Mesendoderm (in vitro differentiated cells): Measurements from ENCODE around the gene RPAP3.
"Not testable (repeated sequence)": the region's sequence is repeated elsewhere in the genome, so short reads cannot be mapped to it uniquely, and the experiment has no call there.

Experiments
- DNase-seq: peaks from one replicate; pipeline ENCODE4 v3.0.0; 2013
- H2AK5ac ChIP-seq: 2 replicates; pipeline ENCODE4 v1.6.1; 2013; ENCODE audit warnings: low read length, inconsistent platforms
- H2BK120ac ChIP-seq: 2 replicates; pipeline ENCODE4 v1.6.1; 2013; ENCODE audit warnings: low read depth, mild to moderate bottlenecking, low read length, moderate library complexity, mixed read lengths
- H2BK15ac ChIP-seq: replicated peaks from 2 replicates; pipeline ENCODE4 v1.6.1; 2013; ENCODE audit warnings: low read depth, mild to moderate bottlenecking, moderate library complexity
- H2BK5ac ChIP-seq: 2 replicates; pipeline ENCODE4 v1.6.1; 2013; ENCODE audit warnings: low read length, inconsistent platforms
- H3K18ac ChIP-seq: 2 replicates; pipeline ENCODE4 v1.6.1; 2013; ENCODE audit warnings: mild to moderate bottlenecking, low read length, mixed read lengths
- H3K23ac ChIP-seq: one replicate; pipeline ENCODE4 v1.6.1; 2013; ENCODE audit warnings: low read length
- H3K27ac ChIP-seq: 2 replicates; pipeline ENCODE4 v1.5.1; 2013; ENCODE audit warnings: low read depth, mild to moderate bottlenecking, inconsistent platforms, low read length, moderate library complexity
- H3K27me3 ChIP-seq: 2 replicates; pipeline ENCODE4 v1.6.1; 2013; ENCODE audit warnings: low read length, control low read depth, mild to moderate bottlenecking, inconsistent platforms; ENCODE audit not compliant: insufficient read depth, poor library complexity
- H3K36me3 ChIP-seq: 2 replicates; pipeline ENCODE4 v1.6.1; 2013; ENCODE audit warnings: low read length, inconsistent platforms; ENCODE audit not compliant: control insufficient read depth, insufficient read depth
- H3K4ac ChIP-seq: one replicate; pipeline ENCODE4 v1.6.1; 2013; ENCODE audit warnings: low read depth, mild to moderate bottlenecking, low read length, moderate library complexity
- H3K4me1 ChIP-seq: 2 replicates; pipeline ENCODE4 v1.6.1; 2013; ENCODE audit warnings: low read depth, low read length, inconsistent platforms; ENCODE audit not compliant: control insufficient read depth
- H3K4me2 ChIP-seq: 2 replicates; pipeline ENCODE4 v1.6.1; 2013; ENCODE audit warnings: low read length
- H3K4me3 ChIP-seq: 2 replicates; pipeline ENCODE4 v1.5.1; 2013; ENCODE audit warnings: mild to moderate bottlenecking, low read length
- H3K56ac ChIP-seq: one replicate; pipeline ENCODE4 v1.6.1; 2013; ENCODE audit warnings: low read length
- H3K79me1 ChIP-seq: 2 replicates; pipeline ENCODE4 v1.6.1; 2013; ENCODE audit warnings: low read length, inconsistent platforms
- H3K79me2 ChIP-seq: 2 replicates; pipeline ENCODE4 v1.6.1; 2013; ENCODE audit warnings: mild to moderate bottlenecking, low read length; ENCODE audit not compliant: control insufficient read depth, insufficient read depth
- H3K9ac ChIP-seq: 2 replicates; pipeline ENCODE4 v1.6.1; 2013; ENCODE audit warnings: low read length, inconsistent platforms
- H4K5ac ChIP-seq: one replicate; pipeline ENCODE4 v1.6.1; 2013; ENCODE audit warnings: low read length
- H4K8ac ChIP-seq: one replicate; pipeline ENCODE4 v1.6.1; 2013; ENCODE audit warnings: low read depth, mild to moderate bottlenecking, control low read depth, low read length, moderate library complexity
- WGBS: extraction: QIAGEN DNeasy Blood & Tissue Kit; methylation state at CpG from one replicate; pipeline ENCODE4 v1.1.7; 2013; ENCODE audit warnings: low lambda C conversion rate, missing lambda C conversion rate; ENCODE audit not compliant: insufficient coverage; ENCODE audit errors: extremely low coverage; 5-methylcytosine and 5-hydroxymethylcytosine counted together

The RPAP3 gene

GRCh38 chr12:47650469-47650868 is 55.4 kb downstream of the RPAP3 start:
- WGBS = no CpG with 5 or more reads among the region's 1 CpG
- no peak overlapping the region for H3K27ac ChIP-seq
- H2BK5ac ChIP-seq = no peak overlapping the region

DNA sequence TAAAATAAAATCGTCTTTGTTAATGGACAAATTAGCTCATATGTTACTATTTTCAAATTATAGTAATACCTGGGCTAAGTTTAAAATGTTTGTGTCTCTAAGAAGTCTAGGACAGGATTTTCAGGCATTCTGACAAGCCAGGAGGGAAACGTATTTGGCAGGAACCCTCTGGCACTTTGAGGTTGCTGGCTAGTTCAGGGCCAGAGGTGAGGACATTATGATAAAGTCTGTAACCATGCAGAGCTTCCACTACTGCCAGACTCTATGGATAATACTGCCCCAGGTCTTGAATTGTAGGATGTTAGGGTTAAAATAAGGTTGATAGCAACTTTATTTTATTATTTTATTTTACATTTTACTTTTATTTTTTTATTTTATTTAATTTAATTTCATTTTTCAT is 56.4 kb downstream of the RPAP3 start:
- Histone ChIP-seq H3K4me1 (no peaks in the 10 kb centered on the region), H3K4ac (no peak overlapping the region), H3K36me3 (no peaks in the 10 kb centered on the region), H3K4me3 (no peak overlapping the region), H2AK5ac (no peak overlapping the region), H3K4me2 (no peak overlapping the region), H3K56ac (no peak overlapping the region), H3K27me3 (no peaks in the 10 kb centered on the region), H3K27ac (no peak overlapping the region), H4K8ac (no peak overlapping the region), H3K79me1 (no peaks in the 10 kb centered on the region), H4K5ac (no peak overlapping the region), H2BK15ac (no peak overlapping the region), H2BK5ac (no peak overlapping the region), H3K23ac (no peak overlapping the region), H3K18ac (no peak overlapping the region), H2BK120ac (no peak overlapping the region), H3K79me2 (no peaks in the 10 kb centered on the region), H3K9ac (no peak overlapping the region)
- DNase-seq = no peak
- no CpG with 5 or more reads among the region's 2 CpGs for WGBS

More at GRCh38 chr12:47650469-47650868, 55.4 kb downstream of the RPAP3 start:
- no peak overlapping the region for H2BK15ac ChIP-seq
- no peak overlapping the region for H3K4ac ChIP-seq
- no peak overlapping the region for H3K9ac ChIP-seq
- no peaks in the 10 kb centered on the region for H3K4me1 ChIP-seq
- H3K18ac ChIP-seq = no peak overlapping the region
- no peak for DNase-seq
- H3K27me3 ChIP-seq = no peaks in the 10 kb centered on the region
- H3K23ac ChIP-seq = no peak overlapping the region
- H2BK120ac ChIP-seq = no peak overlapping the region
- H3K56ac ChIP-seq = no peak overlapping the region
- no peaks in the 10 kb centered on the region for H3K79me2 ChIP-seq
- H3K36me3 ChIP-seq = no peaks in the 10 kb centered on the region
- H4K5ac ChIP-seq = no peak overlapping the region
- no peak overlapping the region for H3K4me2 ChIP-seq
- H4K8ac ChIP-seq = no peak overlapping the region
- H3K79me1 ChIP-seq = no peaks in the 10 kb centered on the region
- no peak overlapping the region for H2AK5ac ChIP-seq
- H3K4me3 ChIP-seq = no peak overlapping the region

GRCh38 chr12:47648056-47648579 is 57.7 kb downstream of the RPAP3 start:
- Histone ChIP-seq H2BK5ac (no peak overlapping the region), H4K8ac (no peak overlapping the region), H3K4ac (no peak overlapping the region), H3K4me1 (no peaks in the 10 kb centered on the region), H3K27ac (no peak overlapping the region), H3K23ac (no peak overlapping the region), H3K9ac (no peak overlapping the region), H3K27me3 (no peaks in the 10 kb centered on the region), H3K36me3 (no peaks in the 10 kb centered on the region), H2AK5ac (no peak overlapping the region), H3K79me1 (no peaks in the 10 kb centered on the region), H3K4me3 (no peak overlapping the region), H2BK15ac (no peak overlapping the region), H3K18ac (no peak overlapping the region), H3K56ac (no peak overlapping the region), H4K5ac (no peak overlapping the region), H3K79me2 (no peaks in the 10 kb centered on the region), H2BK120ac (no peak overlapping the region), H3K4me2 (no peak overlapping the region)
- no peak for DNase-seq
- no CpG with 5 or more reads among the region's 2 CpGs for WGBS

DNA sequence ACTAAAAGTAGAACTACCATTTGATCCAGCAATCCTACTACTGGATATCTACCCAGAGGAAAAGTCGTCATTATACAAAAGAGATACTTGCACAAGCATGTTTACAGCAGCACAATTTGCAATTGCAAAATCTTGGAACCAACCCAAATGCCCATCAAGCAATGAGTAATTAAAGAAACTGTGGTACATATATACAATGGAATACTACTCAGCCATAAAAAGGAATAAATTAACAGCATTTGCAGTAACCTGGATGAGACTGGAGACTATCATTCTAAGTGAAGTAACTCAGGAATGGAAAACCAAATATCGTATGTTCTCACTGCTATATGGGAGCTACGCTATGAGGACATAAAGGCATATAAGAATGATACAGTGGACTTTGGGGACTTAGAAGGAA is 63.5 kb downstream of the RPAP3 start:
- H3K18ac ChIP-seq, H4K8ac ChIP-seq, H4K5ac ChIP-seq, H3K27ac ChIP-seq, H3K27me3 ChIP-seq, H3K4me1 ChIP-seq, H2BK5ac ChIP-seq, H3K4ac ChIP-seq, H3K36me3 ChIP-seq, H3K4me2 ChIP-seq, H2AK5ac ChIP-seq, H3K79me1 ChIP-seq, DNase-seq, H3K79me2 ChIP-seq, H3K23ac ChIP-seq, H3K4me3 ChIP-seq, H3K9ac ChIP-seq, H2BK120ac ChIP-seq, H3K56ac ChIP-seq, H2BK15ac ChIP-seq: not testable (repeated sequence)
- no CpG with 5 or more reads among the region's 3 CpGs for WGBS

- peak overlapping the region; percentile 18 for H3K9ac ChIP-seq
- no peaks in the 10 kb centered on the region for H3K79me1 ChIP-seq
- no peak overlapping the region for H4K5ac ChIP-seq
- H3K4ac ChIP-seq = no peak overlapping the region
- no peaks in the 10 kb centered on the region for H3K79me2 ChIP-seq
- H2BK120ac ChIP-seq = no peak overlapping the region
- no peak overlapping the region for H3K4me3 ChIP-seq
- WGBS = no CpG with 5 or more reads among the region's 8 CpGs
- H4K8ac ChIP-seq = no peak overlapping the region
- H3K56ac ChIP-seq = peak overlapping the region; percentile 77
- peak; percentile 96 for DNase-seq
- H3K18ac ChIP-seq = peak overlapping the region; percentile 15
- H3K23ac ChIP-seq = no peak overlapping the region
- no peaks in the 10 kb centered on the region for H3K27me3 ChIP-seq
- no peak overlapping the region for H3K27ac ChIP-seq
- H2AK5ac ChIP-seq = no peak overlapping the region
- no peak overlapping the region for H2BK5ac ChIP-seq
- no peaks in the 10 kb centered on the region for H3K36me3 ChIP-seq
- no peak overlapping the region for H2BK15ac ChIP-seq
- no peak overlapping the region for H3K4me2 ChIP-seq
- no peaks in the 10 kb centered on the region for H3K4me1 ChIP-seq
Observed at GRCh38 chr12:47636908-47637780, 68.7 kb downstream of the RPAP3 start.

GRCh38 chr12:47635770-47636169 is 70.1 kb downstream of the RPAP3 start:
- H3K4ac ChIP-seq, H4K5ac ChIP-seq, H2AK5ac ChIP-seq, H3K27ac ChIP-seq, H3K23ac ChIP-seq, H3K4me1 ChIP-seq, H3K9ac ChIP-seq, H3K18ac ChIP-seq, H3K4me2 ChIP-seq, H3K27me3 ChIP-seq, DNase-seq, H3K79me1 ChIP-seq, H3K36me3 ChIP-seq, H4K8ac ChIP-seq, H3K4me3 ChIP-seq, H3K79me2 ChIP-seq, H3K56ac ChIP-seq, H2BK5ac ChIP-seq, H2BK15ac ChIP-seq, H2BK120ac ChIP-seq: not testable (repeated sequence)
